Endothelial cell of umbilical vein (primary cell): ENCODE results near the gene RFLNA. TPM values are rescaled to one million over a fixed set of nuclear protein-coding genes. Genes with fewer than 3 reads are reported as not detected.

Experiments used
- BruUV-seq: library from RNA; stranded (reverse); fragments of 400-500 nt; replicated peaks from 2 replicates; lab custom pipeline; 2021; lab: Mats Ljungman, UMichigan
- CTCF ChIA-PET: fragments of 300-600, 350-600 bp; sonication (Branson Sonifier 250); formaldehyde crosslinking; loops from one replicate; lab custom pipeline; 2021; ENCODE audit warnings: antibody characterized with exemption, inconsistent platforms; lab: Charles Lee
- POLR2A ChIA-PET: fragments of 300-600, 350-600 bp; sonication (Branson Sonifier 250); formaldehyde crosslinking; loops from one replicate; lab custom pipeline; 2021; ENCODE audit warnings: antibody characterized with exemption, inconsistent platforms; lab: Charles Lee
- DNase-seq: peaks from one replicate; pipeline ENCODE4 v3.0.0-alpha.2; 2011; ENCODE audit warnings: low read depth, low spot score
- FAIRE-seq: peaks from 2 replicates; lab custom pipeline; 2011; peaks lifted over from hg19 to GRCh38; lab: Jason Lieb, UNC
- H2AFZ ChIP-seq: 2 replicates; pipeline ENCODE4 v1.6.0; 2012; ENCODE audit warnings: low read depth, low read length, control low read depth, inconsistent platforms
- H3K27ac ChIP-seq: 2 replicates; pipeline ENCODE4 v1.5.1; 2011; ENCODE audit warnings: low read depth, mild to moderate bottlenecking, control low read depth, low read length, moderate library complexity; ENCODE audit not compliant: insufficient read depth
- H3K27me3 ChIP-seq, 2 experiments: 2 replicates each; pipeline versions ENCODE4 v1.6.0 to v1.6.1; 2011; ENCODE audit warnings: low read length in 2 of 2, mixed read lengths in 1 of 2; ENCODE audit not compliant: control insufficient read depth in 2 of 2, insufficient read depth in 2 of 2
- H3K36me3 ChIP-seq, 2 experiments: 2 replicates in 1 of 2; 3 replicates in 1 of 2; pipeline ENCODE4 v1.5.1; 2011; ENCODE audit warnings: low read length in 2 of 2, mild to moderate bottlenecking in 1 of 2, moderate library complexity in 1 of 2; ENCODE audit not compliant: control insufficient read depth in 2 of 2, insufficient read depth in 2 of 2; ENCODE audit errors: extremely low read depth in 1 of 2
- H3K4me1 ChIP-seq: 3 replicates; pipeline ENCODE4 v1.5.1; 2011; ENCODE audit warnings: mild to moderate bottlenecking, low read length; ENCODE audit not compliant: control insufficient read depth, insufficient read depth; ENCODE audit errors: extremely low read depth
- H3K4me2 ChIP-seq: 2 replicates; pipeline ENCODE4 v1.6.1; 2011; ENCODE audit warnings: low read length, control low read depth, mixed read lengths; ENCODE audit not compliant: insufficient read depth
- H3K4me3 ChIP-seq, 3 experiments: fragments of 200-600 bp in 1 of 3; sonication (generic), shearing (Covaris generic) in 1 of 3; replicated peaks in 1 of 3; 2 replicates each; pipeline ENCODE4 v1.5.1; 2011 to 2016; ENCODE audit warnings: control low read depth in 3 of 3, low read length in 3 of 3, mild to moderate bottlenecking in 2 of 3, inconsistent platforms in 1 of 3, low read depth in 1 of 3, moderate library complexity in 1 of 3; ENCODE audit not compliant: insufficient read depth in 1 of 3
- H3K79me2 ChIP-seq: 2 replicates; pipeline ENCODE4 v1.6.0; 2012; ENCODE audit warnings: low read length, inconsistent platforms; ENCODE audit not compliant: control insufficient read depth, insufficient read depth
- H3K9ac ChIP-seq: replicated peaks from 2 replicates; pipeline ENCODE3; 2011; ENCODE audit warnings: low read length, control low read depth; ENCODE audit not compliant: insufficient read depth; ENCODE audit errors: extremely low read depth
- H3K9me1 ChIP-seq: replicated peaks from 3 replicates; pipeline ENCODE4 v1.6.0; 2011; ENCODE audit warnings: mild to moderate bottlenecking, low read length; ENCODE audit not compliant: control insufficient read depth, insufficient read depth; ENCODE audit errors: extremely low read depth
- H3K9me3 ChIP-seq: replicated peaks from 2 replicates; pipeline ENCODE4 v1.5.1; 2012; ENCODE audit warnings: low read length, inconsistent platforms; ENCODE audit not compliant: control insufficient read depth, insufficient read depth
- H4K20me1 ChIP-seq: replicated peaks from 2 replicates; pipeline ENCODE3; 2011; ENCODE audit warnings: mild to moderate bottlenecking, low read length; ENCODE audit not compliant: control insufficient read depth, insufficient read depth; ENCODE audit errors: extremely low read depth
- EZH2 ChIP-seq: IDR thresholded peaks from 2 replicates; pipeline ENCODE4 v1.6.1; 2012; ENCODE audit warnings: borderline replicate concordance, low read depth, mild to moderate bottlenecking, moderate library complexity, low read length, inconsistent platforms; ENCODE audit not compliant: severe bottlenecking
- GATA2 ChIP-seq: IDR thresholded peaks from 2 replicates; pipeline ENCODE4 v1.7.0; 2011; ENCODE audit warnings: low read depth, mild to moderate bottlenecking, moderate library complexity, mixed read lengths, low read length; ENCODE audit not compliant: insufficient read length, insufficient read depth
- JUN ChIP-seq: IDR thresholded peaks from 2 replicates; pipeline ENCODE4 v1.6.1; 2011; ENCODE audit warnings: borderline replicate concordance, low read depth; ENCODE audit not compliant: insufficient read length, insufficient read depth
- MYC ChIP-seq: IDR thresholded peaks from one replicate; pipeline ENCODE4 v1.6.1; 2011; ENCODE audit warnings: mild to moderate bottlenecking, low read depth, low read length
- POLR2A ChIP-seq: IDR thresholded peaks from 2 replicates; pipeline ENCODE4 v1.6.1; 2012; ENCODE audit warnings: low read depth, mild to moderate bottlenecking, control low read depth, low read length
- dilution Hi-C: fragments of 300-500 bp; cut with MboI; formaldehyde crosslinking; loops from one replicate; pipeline ENCODE4 v1.15.0; 2019; ENCODE audit warnings: low sequenced_read_pairs; ENCODE audit not compliant: extremely low pct_ligation_motif_present
- intact Hi-C: fragments of 100-400 bp; cut with micrococcal nuclease; formaldehyde crosslinking; loops from one replicate; pipeline ENCODE4 v1.10.0; 2022
- polyA plus RNA-seq, 4 experiments: library from polyadenylated mRNA; depleted of rRNA in 3 of 4; stranded (reverse) in 3 of 4; unstranded in 1 of 4; fragments of >200 nt; gene quantifications; 2 replicates each; pipeline versions ENCODE4 v1.2.1 to v1.2.3, GENCODE V29; 2011 to 2012; ENCODE audit warnings: missing spikeins in 1 of 4
- total RNA-seq: library from RNA; stranded (reverse); gene quantifications from 2 replicates; pipeline ENCODE4 v1.2.3, GENCODE V29; 2021
- TF ChIP-seq, protein P1 (sequence below), 2 donors: IDR thresholded peaks; 1 replicate in 1 of 2; 2 replicates in 1 of 2; pipeline ENCODE4 v1.5.1; 2011; ENCODE audit warnings: low read length in 2 of 2, mild to moderate bottlenecking in 2 of 2, moderate library complexity in 2 of 2, control low read depth in 1 of 2, inconsistent platforms in 1 of 2, low read depth in 1 of 2; ENCODE audit not compliant: insufficient read depth in 1 of 2; ENCODE audit errors: extremely low read depth in 1 of 2
- TF ChIP-seq, protein P2 (sequence below): IDR thresholded peaks from 2 replicates; pipeline ENCODE4 v1.6.1; 2011; ENCODE audit not compliant: insufficient read depth, insufficient read length

RFLNA gene
- total and polyA plus RNA-seq, 2 donors (not counting 3 experiments of a cell fraction or from before 2014, with no cell fraction given), result 19.7 to 24.5 TPM

- Histone ChIP-seq H3K4me2 (no peak overlapping the region), H3K27ac (no peak overlapping the region), H3K36me3 (peaks cover 6 to 66% of the 10 kb centered on the region in 2 experiments), H4K20me1 (no peaks in the 10 kb centered on the region), H2AFZ (no peak overlapping the region), H3K9me1 (no peaks in the 10 kb centered on the region), H3K79me2 (peaks cover 56% of the 10 kb centered on the region), H3K9ac (no peak overlapping the region), H3K4me3 (no peak overlapping the region), H3K27me3 (no peaks in the 10 kb centered on the region), H3K9me3 (no peaks in the 10 kb centered on the region), H3K4me1 (no peaks in the 10 kb centered on the region)
- intact Hi-C loops, result no loop called here
- no peak for DNase-seq
- no TSS peak for BruUV-seq
- TF ChIP-seq, protein P1, sequence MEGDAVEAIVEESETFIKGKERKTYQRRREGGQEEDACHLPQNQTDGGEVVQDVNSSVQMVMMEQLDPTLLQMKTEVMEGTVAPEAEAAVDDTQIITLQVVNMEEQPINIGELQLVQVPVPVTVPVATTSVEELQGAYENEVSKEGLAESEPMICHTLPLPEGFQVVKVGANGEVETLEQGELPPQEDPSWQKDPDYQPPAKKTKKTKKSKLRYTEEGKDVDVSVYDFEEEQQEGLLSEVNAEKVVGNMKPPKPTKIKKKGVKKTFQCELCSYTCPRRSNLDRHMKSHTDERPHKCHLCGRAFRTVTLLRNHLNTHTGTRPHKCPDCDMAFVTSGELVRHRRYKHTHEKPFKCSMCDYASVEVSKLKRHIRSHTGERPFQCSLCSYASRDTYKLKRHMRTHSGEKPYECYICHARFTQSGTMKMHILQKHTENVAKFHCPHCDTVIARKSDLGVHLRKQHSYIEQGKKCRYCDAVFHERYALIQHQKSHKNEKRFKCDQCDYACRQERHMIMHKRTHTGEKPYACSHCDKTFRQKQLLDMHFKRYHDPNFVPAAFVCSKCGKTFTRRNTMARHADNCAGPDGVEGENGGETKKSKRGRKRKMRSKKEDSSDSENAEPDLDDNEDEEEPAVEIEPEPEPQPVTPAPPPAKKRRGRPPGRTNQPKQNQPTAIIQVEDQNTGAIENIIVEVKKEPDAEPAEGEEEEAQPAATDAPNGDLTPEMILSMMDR (IDR thresholded peaks at IDR 0.05; ENCODE audit: extremely low read depth in 1 of 2, insufficient read depth in 1 of 2, low read depth in 1 of 2, low read length in 2 of 2), result no peak
- TF ChIP-seq POLR2A (peak; percentile 25), EZH2 (no peak), GATA2 (no peak), JUN (no peak), MYC (no peak)
- TF ChIP-seq, protein P2, sequence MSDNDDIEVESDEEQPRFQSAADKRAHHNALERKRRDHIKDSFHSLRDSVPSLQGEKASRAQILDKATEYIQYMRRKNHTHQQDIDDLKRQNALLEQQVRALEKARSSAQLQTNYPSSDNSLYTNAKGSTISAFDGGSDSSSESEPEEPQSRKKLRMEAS, result no peak
- dilution Hi-C loops, result no loop called here
- ChIA-PET POLR2A (no interaction called here), CTCF (interaction anchor here (1.4 to 1.5 kb wide), 2 partner anchors 9 to 38 kb away, joined by 3 to 4 read pairs; no protein-coding TSS in a partner anchor)
- no peak for FAIRE-seq
Observed at GRCh38 chr12:124361074-124361970, 66.4 kb downstream of the RFLNA start.
